Lower leg skin (tissue), 4 donors: ENCODE results near the gene OR2W1. TPM values are rescaled to one million over a fixed set of nuclear protein-coding genes. Genes with fewer than 3 reads are reported as not detected.

Source experiments
- DNase-seq, 2 donors: peaks; one replicate each; pipeline ENCODE4 v3.0.0-alpha.2; 2019; ENCODE audit warnings: low spot score in 2 of 2
- H3K4me3 ChIP-seq: fragments of 200-600 bp; sonication (generic); 2 replicates; pipeline ENCODE4 v1.5.1; 2017; ENCODE audit warnings: mild to moderate bottlenecking, low read depth; ENCODE audit not compliant: poor library complexity, severe bottlenecking
- POLR2A ChIP-seq, 2 donors: fragments of 450-650 bp; IDR thresholded peaks; one replicate each; pipeline ENCODE4 v1.6.1; 2016 to 2017; ENCODE audit warnings: antibody characterized with exemption in 2 of 2, mild to moderate bottlenecking in 1 of 2, moderate library complexity in 1 of 2
- WGBS, 2 donors: methylation state at CpG; one replicate each; pipeline ENCODE4 v1.1.5; 2018; 5-methylcytosine and 5-hydroxymethylcytosine counted together
- intact Hi-C: fragments of 100-400 bp; cut with DNase I; formaldehyde crosslinking; loops from one replicate; pipeline ENCODE4 v1.15.0; 2023; ENCODE audit warnings: low total_unique reads
- total RNA-seq, 4 donors: library from RNA; depleted of rRNA; stranded (reverse); fragments of >200 nt; gene quantifications; one replicate each; pipeline ENCODE4 v1.1.0, GENCODE V29; 2016
- TF ChIP-seq, protein P1 (sequence below), 3 donors: fragments of 450-650 bp; IDR thresholded peaks; one replicate each; pipeline ENCODE4 v1.5.1; 2016; ENCODE audit warnings: antibody characterized with exemption in 3 of 3, mild to moderate bottlenecking in 3 of 3, moderate library complexity in 2 of 3

The OR2W1 gene
- total RNA-seq, 4 donors from 2014 or later, result not detected

GRCh38 chr6:29011276-29011734 lies 33.7 kb downstream of the OR2W1 start:
- 1 to 2% methylated on average over 30 of the region's 30 CpGs for WGBS, 2 donors
- no peak for TF ChIP-seq POLR2A (IDR thresholded peaks at IDR 0.05)
- DNase-seq, result peak in 1 of 2 donors; percentile 87
- H3K4me3 ChIP-seq, result peak overlapping the region; percentile 20
- intact Hi-C loops, result no loop called here

- intact Hi-C loops, result no loop called here
- TF ChIP-seq, protein P1, sequence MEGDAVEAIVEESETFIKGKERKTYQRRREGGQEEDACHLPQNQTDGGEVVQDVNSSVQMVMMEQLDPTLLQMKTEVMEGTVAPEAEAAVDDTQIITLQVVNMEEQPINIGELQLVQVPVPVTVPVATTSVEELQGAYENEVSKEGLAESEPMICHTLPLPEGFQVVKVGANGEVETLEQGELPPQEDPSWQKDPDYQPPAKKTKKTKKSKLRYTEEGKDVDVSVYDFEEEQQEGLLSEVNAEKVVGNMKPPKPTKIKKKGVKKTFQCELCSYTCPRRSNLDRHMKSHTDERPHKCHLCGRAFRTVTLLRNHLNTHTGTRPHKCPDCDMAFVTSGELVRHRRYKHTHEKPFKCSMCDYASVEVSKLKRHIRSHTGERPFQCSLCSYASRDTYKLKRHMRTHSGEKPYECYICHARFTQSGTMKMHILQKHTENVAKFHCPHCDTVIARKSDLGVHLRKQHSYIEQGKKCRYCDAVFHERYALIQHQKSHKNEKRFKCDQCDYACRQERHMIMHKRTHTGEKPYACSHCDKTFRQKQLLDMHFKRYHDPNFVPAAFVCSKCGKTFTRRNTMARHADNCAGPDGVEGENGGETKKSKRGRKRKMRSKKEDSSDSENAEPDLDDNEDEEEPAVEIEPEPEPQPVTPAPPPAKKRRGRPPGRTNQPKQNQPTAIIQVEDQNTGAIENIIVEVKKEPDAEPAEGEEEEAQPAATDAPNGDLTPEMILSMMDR (IDR thresholded peaks at IDR 0.05), result no peak
- no peak for TF ChIP-seq POLR2A (IDR thresholded peaks at IDR 0.05)
- 81 to 83% methylated on average over 1 of the region's 1 CpG for WGBS, 2 donors
- no peak overlapping the region for H3K4me3 ChIP-seq
- DNase-seq, result no peak
Measured at GRCh38 chr6:29009358-29009757, 35.6 kb downstream of the OR2W1 start.

- no peak for DNase-seq
- 71 to 82% methylated on average over 2 of the region's 2 CpGs for WGBS, 2 donors
- TF ChIP-seq POLR2A (IDR thresholded peaks at IDR 0.05), result no peak
- TF ChIP-seq, protein P1 (IDR thresholded peaks at IDR 0.05), result no peak
- no peak overlapping the region for H3K4me3 ChIP-seq
- intact Hi-C loops, result no loop called here
Measured at GRCh38 chr6:29008089-29008488, 36.9 kb downstream of the OR2W1 start.

DNA sequence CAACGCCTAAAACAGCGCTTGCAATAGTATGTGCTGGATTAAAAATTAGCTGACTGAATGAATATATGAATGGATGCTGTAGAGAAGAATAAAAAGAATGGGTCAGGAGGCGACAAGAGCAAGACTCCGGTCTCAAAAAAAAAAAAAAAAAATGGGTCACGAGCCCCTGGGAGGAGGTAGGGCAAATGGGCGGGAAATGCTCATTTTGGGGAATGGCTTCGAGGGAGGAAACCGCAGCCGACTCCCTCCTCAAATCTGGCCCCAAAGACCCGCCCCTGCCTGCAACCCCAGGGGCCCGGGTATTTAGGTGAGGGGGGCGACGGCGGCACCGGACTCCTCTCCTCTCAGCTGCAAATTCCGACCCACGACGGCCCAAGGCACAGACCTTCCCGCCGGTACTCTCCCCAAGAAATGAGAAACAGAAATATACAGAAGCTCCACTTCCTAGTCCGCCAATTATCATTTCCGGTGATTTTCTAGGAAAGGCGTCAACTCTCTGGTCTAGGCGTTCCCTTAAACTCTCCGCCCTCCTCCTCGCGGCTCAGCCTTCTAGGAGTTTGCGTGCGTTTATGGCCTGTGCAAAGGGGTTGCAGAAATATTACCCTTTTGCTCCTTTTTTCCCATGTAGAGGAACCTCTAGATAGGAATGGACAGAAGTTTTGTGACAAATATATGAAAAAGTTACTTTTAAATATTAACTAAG lies 39.6 kb downstream of the OR2W1 start, which contains the start of gene ZNF311:
TSS of gene ZNF311 (minus strand) at position 133 of the 703 bp plus-strand sequence. CDS start 1,361 bp downstream, outside the sequence.
- 6 to 8% methylated on average over 29 of the region's 29 CpGs for WGBS, 2 donors
- H3K4me3 ChIP-seq, result peak within 1 kb of the TSS; percentile 49
- no peak for TF ChIP-seq POLR2A (IDR thresholded peaks at IDR 0.05)
- TF ChIP-seq, protein P1 (IDR thresholded peaks at IDR 0.05), result no peak
- intact Hi-C loops, result no loop called here
- peak in 1 of 2 donors; percentile 67 for DNase-seq

- H3K4me3 ChIP-seq, result no peak overlapping the region
- 71 to 86% methylated on average over 2 of the region's 2 CpGs for WGBS, 2 donors
- intact Hi-C loops, result no loop called here
- no peak for DNase-seq
- TF ChIP-seq, protein P1 (IDR thresholded peaks at IDR 0.05), result no peak
- no peak for TF ChIP-seq POLR2A (IDR thresholded peaks at IDR 0.05)
Measured at GRCh38 chr6:28996844-28997510, 48.0 kb downstream of the OR2W1 start.

DNA sequence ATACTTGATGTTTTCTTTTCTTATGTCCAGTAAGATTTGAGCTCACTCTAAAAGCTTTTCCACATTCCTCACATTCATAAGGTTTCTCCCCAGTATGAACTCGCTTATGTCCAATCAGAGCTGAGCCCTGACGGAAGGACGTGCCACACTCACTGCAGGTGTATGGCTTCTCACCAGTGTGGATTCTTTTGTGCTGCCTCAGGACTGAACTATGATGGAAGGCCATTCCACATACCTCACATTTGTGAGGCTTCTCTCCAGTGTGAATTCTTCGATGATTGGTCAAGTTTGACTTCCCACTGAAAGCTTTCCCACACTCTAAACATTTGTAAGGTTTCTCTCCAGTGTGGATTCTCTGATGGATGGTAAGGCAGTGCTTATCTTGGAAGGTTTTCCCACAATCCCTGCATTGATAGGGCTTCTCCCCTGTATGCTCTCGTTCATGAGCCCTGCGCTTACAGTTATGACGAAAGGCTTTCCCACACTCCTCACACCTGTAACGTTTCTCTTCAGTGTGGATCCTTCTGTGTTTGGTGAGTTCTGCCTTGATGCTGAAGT lies 49.8 kb downstream of the OR2W1 start:
- intact Hi-C loops, result no loop called here
- no peak for DNase-seq
- WGBS, 2 donors, result 92 to 93% methylated on average over 8 of the region's 8 CpGs
- H3K4me3 ChIP-seq, result no peak overlapping the region
- no peak for TF ChIP-seq POLR2A (IDR thresholded peaks at IDR 0.05)
- TF ChIP-seq, protein P1 (IDR thresholded peaks at IDR 0.05), result no peak
